HUES6 (cell line): ENCODE data around the gene GNG13.

Experiments used
- H3K27ac ChIP-seq: 2 replicates; pipeline ENCODE4 v1.7.0; 2013; ENCODE audit warnings: low read depth, mild to moderate bottlenecking, low read length, inconsistent platforms
- H3K27me3 ChIP-seq: 2 replicates; pipeline ENCODE4 v1.6.1; 2013; ENCODE audit warnings: low read length; ENCODE audit not compliant: control insufficient read depth, insufficient read depth
- H3K36me3 ChIP-seq: 2 replicates; pipeline ENCODE4 v1.6.1; 2013; ENCODE audit warnings: low read length; ENCODE audit not compliant: control insufficient read depth, insufficient read depth
- H3K4me1 ChIP-seq: 2 replicates; pipeline ENCODE4 v1.6.1; 2013; ENCODE audit warnings: low read length; ENCODE audit not compliant: control insufficient read depth, insufficient read depth
- H3K4me3 ChIP-seq: 2 replicates; pipeline ENCODE4 v1.5.1; 2013; ENCODE audit warnings: low read depth, low read length
- H3K9ac ChIP-seq: one replicate; pipeline ENCODE4 v1.6.1; 2013; ENCODE audit warnings: mild to moderate bottlenecking, low read length
- H3K9me3 ChIP-seq: 2 replicates; pipeline ENCODE4 v1.6.1; 2013; ENCODE audit warnings: low read depth, low read length; ENCODE audit not compliant: control insufficient read depth, insufficient read depth

Gene GNG13

DNA sequence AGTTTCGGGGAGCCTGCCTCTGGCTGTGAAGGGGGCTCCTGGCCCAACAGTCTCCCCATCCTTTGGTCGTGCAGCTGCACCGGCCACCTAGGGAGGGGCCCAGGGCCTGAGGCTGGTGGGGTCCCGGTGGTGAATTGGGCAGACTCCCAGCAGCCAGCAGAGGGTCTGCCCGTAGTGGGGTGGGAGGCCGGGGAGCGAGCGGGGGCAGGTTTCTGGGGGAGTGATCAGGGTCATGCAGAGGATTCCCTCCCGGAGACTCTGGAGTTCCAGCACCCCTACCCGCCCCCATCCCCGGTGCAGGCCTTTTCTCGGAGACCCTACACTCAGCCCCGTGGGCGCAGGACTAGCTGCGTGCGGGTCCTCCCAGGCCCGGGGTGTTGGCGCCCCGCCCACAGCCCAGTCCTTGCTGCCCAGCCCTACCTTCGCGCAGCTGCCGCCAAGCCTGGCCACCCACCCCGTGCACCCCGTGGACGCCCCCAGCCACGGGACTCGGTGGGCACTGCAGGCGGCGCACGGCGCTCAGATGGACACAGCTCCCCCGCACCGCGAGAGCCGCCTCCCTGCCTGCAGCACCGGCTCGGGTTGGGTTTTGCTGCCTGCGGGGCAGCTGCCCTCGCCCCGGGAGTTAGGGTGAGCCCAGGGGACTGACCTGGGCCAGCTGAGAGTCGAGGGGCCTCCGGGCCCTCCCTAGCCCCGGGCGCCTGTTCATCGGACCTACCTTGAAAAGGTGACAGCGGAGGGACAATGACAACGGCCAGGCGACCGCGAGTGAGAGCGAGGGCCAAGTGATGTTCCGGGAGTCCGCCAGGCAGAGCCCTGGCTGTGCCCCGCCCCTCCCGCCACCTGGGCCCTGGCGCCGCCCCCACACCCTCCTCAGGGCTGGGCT is at the start of gene GNG13:
Gene GNG13 (minus strand): TSS at position 787 of the 886 bp plus-strand sequence. CDS start 1,657 bp downstream, outside the sequence.
- peaks cover 21% of the 10 kb centered on the region for H3K36me3 ChIP-seq
- H3K27ac ChIP-seq, result no peak within 1 kb of the TSS
- H3K4me3 ChIP-seq, result peak within 1 kb of the TSS; percentile 57
- H3K4me1 ChIP-seq, result peaks cover 8% of the 10 kb centered on the region
- peaks cover 56% of the 10 kb centered on the region for H3K27me3 ChIP-seq
- no peaks in the 10 kb centered on the region for H3K9me3 ChIP-seq
- peak within 1 kb of the TSS; percentile 17 for H3K9ac ChIP-seq

DNA sequence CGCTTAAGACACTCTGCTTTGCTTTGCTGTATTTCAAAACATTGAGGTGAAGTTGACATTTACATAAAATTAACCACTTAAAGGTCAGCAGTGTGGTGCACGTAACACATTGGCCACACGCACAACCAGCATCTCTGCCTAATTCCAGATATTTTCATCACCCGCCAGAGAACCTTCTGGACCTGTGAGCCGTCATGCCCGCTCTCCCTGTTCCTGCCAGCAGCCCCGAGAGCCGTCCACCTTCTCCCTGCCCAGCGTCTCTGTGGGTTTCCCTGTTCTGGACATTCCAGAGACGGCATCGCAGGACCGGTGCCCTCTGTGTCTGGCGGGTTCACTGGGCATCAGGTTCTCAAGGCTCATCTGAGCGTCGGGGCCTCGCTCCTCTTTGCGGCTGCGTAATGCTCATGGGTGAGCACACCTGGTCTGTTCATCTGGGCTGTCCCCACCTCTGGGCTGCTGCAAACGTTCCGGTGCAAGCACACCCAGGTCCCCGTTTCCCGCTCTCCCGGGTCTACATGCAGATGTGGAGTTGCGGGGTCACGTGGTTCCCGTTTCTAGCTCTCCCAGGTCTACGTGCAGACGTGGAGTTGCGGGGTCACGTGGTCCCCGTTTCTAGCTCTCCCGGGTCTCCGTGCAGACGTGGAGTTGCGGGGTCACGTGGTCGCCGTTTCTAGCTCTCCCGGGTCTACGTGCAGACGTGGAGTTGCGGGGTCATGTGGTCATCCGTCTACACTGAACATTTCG is 48.1 kb upstream of the GNG13 start:
- no peaks in the 10 kb centered on the region for H3K4me1 ChIP-seq
- no peak overlapping the region for H3K27ac ChIP-seq
- H3K4me3 ChIP-seq, result no peak overlapping the region
- no peaks in the 10 kb centered on the region for H3K27me3 ChIP-seq
- H3K36me3 ChIP-seq, result no peaks in the 10 kb centered on the region
- no peak overlapping the region for H3K9ac ChIP-seq
- peaks cover 37% of the 10 kb centered on the region for H3K9me3 ChIP-seq

DNA sequence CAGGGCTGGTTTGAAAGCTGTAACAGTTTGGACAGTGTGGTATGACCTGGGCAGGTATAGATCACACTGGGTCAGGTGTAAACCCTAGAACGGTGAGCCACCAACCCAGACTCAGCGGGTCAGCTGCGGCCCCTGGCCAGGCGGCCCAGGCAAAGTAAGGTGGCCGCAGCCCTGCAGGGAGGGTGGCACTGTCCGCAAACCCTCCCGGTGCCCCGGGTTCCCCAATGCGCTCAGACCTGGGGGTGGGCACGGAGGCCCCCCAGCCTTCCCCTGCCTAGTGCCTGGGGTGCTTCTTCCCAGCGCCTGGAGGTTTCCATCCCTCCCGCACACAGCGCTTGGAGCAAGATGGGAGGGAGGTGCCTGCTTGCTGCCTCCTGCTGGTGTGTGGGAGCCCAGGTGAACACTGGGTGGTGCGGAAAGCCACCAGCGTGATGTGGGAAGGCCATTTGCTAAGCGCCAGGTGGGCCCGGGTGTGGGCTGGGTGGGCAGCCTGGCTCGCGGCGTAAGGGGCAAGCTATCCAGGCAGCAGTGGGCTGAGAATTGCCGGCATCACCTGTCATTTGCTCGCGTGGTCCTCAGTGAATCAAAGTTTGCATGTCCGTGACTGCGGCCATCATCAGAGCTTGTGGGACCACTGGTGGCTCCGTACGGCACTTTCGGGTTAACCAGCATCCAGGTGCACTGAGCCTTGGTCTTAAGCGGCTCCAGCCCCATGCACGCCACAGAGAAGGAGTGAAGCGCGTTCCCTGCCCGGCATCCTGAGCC is 47.3 kb upstream of the GNG13 start:
- Histone ChIP-seq H3K27ac (no peak overlapping the region), H3K9ac (no peak overlapping the region), H3K4me1 (no peaks in the 10 kb centered on the region), H3K36me3 (no peaks in the 10 kb centered on the region), H3K27me3 (no peaks in the 10 kb centered on the region), H3K9me3 (peaks cover 37% of the 10 kb centered on the region), H3K4me3 (no peak overlapping the region)

- Histone ChIP-seq H3K9ac (no peak overlapping the region), H3K4me1 (no peaks in the 10 kb centered on the region), H3K9me3 (peaks cover 37% of the 10 kb centered on the region), H3K27me3 (no peaks in the 10 kb centered on the region), H3K4me3 (no peak overlapping the region), H3K36me3 (no peaks in the 10 kb centered on the region), H3K27ac (no peak overlapping the region)
Measured at GRCh38 chr16:847151-847550, 46.6 kb upstream of the GNG13 start.

GRCh38 chr16:845351-845745 is 44.8 kb upstream of the GNG13 start:
- Histone ChIP-seq H3K27ac (no peak overlapping the region), H3K4me3 (no peak overlapping the region)

GRCh38 chr16:844638-845350 is 44.3 kb upstream of the GNG13 start:
- no peak overlapping the region for H3K27ac ChIP-seq
- H3K4me3 ChIP-seq, result no peak overlapping the region
- H3K27me3 ChIP-seq, result no peaks in the 10 kb centered on the region
- no peak overlapping the region for H3K9ac ChIP-seq
- H3K36me3 ChIP-seq, result no peaks in the 10 kb centered on the region
- no peaks in the 10 kb centered on the region for H3K4me1 ChIP-seq
- peaks cover 18% of the 10 kb centered on the region for H3K9me3 ChIP-seq

More at GRCh38 chr16:845351-845745, 44.8 kb upstream of the GNG13 start:
- no peaks in the 10 kb centered on the region for H3K4me1 ChIP-seq
- H3K9ac ChIP-seq, result no peak overlapping the region
- H3K27me3 ChIP-seq, result no peaks in the 10 kb centered on the region
- peaks cover 24% of the 10 kb centered on the region for H3K9me3 ChIP-seq
- H3K36me3 ChIP-seq, result no peaks in the 10 kb centered on the region

DNA sequence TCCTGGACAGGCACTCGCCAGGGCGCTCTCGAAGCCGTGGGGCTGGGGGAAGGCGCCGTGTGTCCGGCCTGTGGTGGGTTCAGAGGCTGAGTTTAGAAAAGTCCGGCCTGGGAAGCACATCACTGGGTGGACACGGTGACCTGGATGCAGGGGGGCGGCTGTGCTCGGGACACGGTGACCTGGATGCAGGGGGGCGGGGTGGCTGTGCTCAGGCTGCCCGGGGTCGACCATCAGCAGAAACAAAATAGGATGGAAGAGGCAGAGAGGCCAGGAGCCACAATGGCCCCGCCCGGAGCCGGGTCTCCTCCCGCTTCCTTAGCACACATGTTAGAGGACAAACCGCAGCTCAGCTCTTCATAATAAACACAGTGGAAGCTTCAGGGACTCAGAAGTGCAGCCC is 43.2 kb upstream of the GNG13 start:
- H3K9ac ChIP-seq, result no peak overlapping the region
- H3K27ac ChIP-seq, result no peak overlapping the region
- no peaks in the 10 kb centered on the region for H3K36me3 ChIP-seq
- H3K4me1 ChIP-seq, result no peaks in the 10 kb centered on the region
- H3K4me3 ChIP-seq, result no peak overlapping the region
- no peaks in the 10 kb centered on the region for H3K27me3 ChIP-seq
- H3K9me3 ChIP-seq, result peaks cover 12% of the 10 kb centered on the region; the same call in 1 of the 2 replicates

DNA sequence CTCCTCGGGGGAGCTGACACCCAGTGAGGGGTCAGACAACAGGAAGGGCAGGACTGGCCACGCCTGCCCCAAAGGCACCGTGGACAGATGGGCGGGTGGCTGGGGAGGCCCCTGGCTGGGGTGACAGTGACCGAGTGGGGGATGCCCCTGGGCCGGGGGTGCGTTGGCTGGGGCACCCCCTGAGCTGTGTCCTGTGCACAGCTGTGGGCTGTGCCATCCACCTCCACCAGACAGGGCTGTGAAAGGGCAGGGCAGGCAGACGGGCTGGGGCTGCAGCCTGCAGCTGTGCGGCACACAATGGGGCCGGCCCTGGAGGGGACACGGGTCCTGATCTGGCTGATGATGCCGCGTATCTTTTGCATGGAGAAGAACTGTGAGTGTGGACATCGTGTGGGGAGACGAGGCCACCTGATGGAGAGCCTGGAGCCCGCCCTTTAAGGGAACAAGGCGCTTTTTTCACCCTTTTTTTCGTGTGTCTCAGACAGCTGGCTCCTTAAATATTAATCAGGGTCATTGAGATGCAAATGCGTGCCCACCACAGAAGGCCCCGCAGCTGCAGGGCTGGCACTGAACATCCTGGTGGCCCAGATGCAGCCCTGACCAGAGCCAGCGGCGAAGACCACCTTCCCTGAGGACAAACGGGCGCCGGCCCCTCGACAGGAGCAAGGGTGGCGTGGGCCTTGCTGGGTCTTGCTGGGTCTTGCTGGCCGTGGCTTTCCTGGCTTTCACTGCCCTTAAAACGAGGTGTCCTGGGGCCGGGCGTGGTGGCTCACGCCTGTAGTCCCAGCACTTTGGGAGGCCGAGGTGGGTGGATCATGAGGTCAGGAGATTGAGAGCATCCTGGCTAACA is 42.4 kb upstream of the GNG13 start:
- Histone ChIP-seq H3K27me3 (no peaks in the 10 kb centered on the region), H3K4me1 (no peaks in the 10 kb centered on the region), H3K9ac (no peak overlapping the region), H3K36me3 (no peaks in the 10 kb centered on the region), H3K9me3 (peaks cover 6% of the 10 kb centered on the region; the same call in 1 of the 2 replicates), H3K27ac (no peak overlapping the region), H3K4me3 (no peak overlapping the region)

- H3K36me3 ChIP-seq, result no peaks in the 10 kb centered on the region
- H3K9ac ChIP-seq, result no peak overlapping the region
- H3K9me3 ChIP-seq, result peaks cover 6% of the 10 kb centered on the region
- H3K27ac ChIP-seq, result no peak overlapping the region
- no peak overlapping the region for H3K4me3 ChIP-seq
- H3K27me3 ChIP-seq, result no peaks in the 10 kb centered on the region
- no peaks in the 10 kb centered on the region for H3K4me1 ChIP-seq
Measured at GRCh38 chr16:842061-842476, 41.5 kb upstream of the GNG13 start.
